Limb (tissue), 2 donors: ENCODE measurements around the gene APCDD1L.
"Not testable (repeated sequence)": the region's sequence is repeated elsewhere in the genome, so short reads cannot be mapped to it uniquely, and the experiment has no call there.

Experiments used
- DNase-seq, 2 donors: peaks; one replicate each; pipeline ENCODE4 v3.0.0-alpha.2; 2016; ENCODE audit errors: extremely low spot score in 2 of 2

The APCDD1L gene

DNA sequence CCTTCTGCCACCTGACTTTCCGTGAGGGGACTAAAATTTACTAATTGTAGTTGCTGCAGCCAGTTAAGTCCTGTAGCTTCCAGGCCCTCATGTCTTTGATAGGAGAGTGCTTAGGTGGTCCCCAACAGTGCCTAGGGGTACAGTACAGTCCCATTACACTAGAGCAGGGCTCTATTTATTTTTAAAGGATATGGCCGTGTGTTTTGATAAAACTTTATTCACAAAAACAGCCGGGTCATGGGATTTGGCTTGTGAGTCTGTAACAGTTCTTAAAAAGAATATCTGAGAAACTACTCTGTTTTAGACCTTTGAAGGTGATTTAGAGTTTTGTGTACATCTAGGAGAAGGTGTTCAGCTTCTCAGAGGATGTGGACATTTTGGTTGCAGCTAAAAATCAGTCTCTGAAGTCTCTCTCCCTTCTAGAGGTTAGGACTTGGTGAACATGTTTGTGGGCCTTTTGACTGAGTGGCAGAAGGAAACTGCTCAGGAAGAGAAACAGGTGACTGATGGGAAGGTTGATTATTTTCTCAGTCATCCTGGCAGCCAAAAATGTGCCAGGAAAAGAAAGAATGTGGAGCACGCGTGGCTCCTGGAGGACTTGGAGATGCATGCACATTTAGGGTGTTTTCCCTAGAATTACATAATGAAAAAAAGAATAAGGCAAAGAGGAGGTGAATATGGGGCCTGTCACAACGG is 68.8 kb downstream of the APCDD1L start:
- no peak for DNase-seq

DNA sequence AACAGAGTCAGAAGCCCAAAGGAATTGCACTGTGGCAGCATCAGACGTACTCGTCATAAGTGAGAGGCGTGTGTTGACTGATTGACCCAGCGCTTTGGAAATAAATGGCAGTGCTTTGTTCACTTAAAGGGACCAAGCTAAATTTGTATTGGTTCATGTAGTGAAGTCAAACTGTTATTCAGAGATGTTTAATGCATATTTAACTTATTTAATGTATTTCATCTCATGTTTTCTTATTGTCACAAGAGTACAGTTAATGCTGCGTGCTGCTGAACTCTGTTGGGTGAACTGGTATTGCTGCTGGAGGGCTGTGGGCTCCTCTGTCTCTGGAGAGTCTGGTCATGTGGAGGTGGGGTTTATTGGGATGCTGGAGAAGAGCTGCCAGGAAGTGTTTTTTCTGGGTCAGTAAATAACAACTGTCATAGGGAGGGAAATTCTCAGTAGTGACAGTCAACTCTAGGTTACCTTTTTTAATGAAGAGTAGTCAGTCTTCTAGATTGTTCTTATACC is 70.4 kb downstream of the APCDD1L start:
- no peak for DNase-seq

DNA sequence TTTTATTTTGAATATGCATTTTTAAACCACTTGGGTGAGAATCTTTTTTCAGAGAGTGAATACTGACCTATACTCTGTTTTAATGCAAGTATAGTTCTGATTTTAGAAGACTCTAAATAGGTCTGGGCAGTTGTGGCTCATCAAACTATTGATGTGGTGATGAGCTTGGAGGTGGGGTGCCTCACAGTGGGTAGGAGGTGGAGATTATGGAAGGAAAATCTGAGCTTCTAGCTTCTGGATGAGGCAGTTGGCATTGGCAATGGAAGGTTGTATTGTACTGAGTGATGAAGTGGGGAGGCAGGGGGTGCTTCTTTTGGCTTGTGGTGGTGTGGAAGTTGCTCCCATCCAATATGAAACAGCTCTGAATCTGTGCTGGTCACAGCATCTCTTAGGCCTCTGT is 73.5 kb downstream of the APCDD1L start:
- no peak for DNase-seq

DNA sequence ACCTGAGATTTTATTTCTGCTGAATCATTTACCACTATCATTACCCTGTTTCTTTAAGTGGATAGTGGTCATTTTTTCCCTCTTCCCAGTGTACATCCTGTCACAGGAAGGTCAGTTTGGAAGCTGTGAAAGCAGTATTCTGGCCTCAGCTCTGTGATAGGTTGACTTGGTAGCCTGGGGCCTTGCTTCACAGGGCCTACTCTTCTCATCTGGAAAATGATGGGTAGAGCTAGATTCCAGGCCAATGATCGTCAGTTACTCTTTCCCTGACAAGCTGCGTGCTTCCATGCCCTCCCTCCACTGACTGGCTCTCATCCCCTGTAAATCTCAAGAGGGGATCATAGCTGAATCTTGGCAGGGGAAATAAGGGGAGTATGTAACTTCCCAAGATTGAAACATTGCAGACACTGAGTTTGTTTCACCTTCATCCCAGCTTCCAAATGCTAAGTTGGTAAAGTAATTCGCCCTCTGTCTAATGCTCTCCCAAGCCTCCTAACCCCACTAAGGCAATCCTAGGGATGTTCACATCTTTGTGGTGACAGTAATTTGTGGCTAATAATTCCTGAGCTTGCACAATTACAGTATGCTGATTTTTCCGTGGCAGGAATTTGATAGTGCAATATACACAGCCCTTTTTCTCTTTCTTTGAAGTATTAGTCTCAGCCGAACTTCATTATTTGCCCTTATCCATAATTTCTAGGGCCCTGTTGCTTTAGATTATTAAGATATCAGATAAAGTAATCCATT is 75.0 kb downstream of the APCDD1L start:
- DNase-seq: no peak

DNA sequence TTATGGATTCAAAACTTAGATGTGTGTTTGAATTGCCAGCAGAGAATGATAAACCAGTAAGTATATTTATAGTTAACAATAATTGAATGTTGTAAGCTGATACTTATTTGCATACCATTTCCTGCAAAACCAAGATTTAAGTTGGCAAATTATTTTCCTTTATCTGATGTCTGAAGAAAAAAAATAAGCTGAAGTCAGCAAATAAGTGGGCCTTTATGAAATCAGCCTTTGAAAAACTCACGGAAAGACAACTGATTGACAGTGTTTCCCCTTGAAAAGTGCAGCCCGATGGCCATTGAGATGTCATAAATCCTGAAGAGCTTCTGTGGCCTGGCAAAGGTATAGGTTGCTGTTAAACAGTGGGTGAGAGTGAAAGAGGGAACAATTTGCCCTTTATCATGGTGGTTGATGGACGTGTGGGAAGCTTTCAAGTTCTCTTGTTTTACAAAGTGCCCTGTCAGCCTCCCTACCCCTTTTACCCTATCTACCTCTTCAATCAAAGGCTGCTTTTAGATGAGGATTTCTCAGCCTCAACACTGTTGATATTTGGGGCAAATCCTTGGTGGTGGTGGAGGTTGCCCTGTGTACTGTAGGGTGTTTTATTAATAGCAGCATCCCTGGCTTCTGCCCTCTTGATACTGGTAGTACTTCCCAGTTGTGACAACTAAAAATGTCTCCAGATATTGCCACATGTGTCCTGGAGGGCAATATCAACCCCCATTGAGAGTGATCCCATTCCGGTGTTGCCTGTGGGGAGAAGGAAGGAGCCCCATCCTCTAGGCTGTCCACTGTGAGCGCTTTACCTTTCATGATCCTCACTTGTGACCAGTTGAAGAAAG is 76.0 kb downstream of the APCDD1L start:
- no peak for DNase-seq

DNA sequence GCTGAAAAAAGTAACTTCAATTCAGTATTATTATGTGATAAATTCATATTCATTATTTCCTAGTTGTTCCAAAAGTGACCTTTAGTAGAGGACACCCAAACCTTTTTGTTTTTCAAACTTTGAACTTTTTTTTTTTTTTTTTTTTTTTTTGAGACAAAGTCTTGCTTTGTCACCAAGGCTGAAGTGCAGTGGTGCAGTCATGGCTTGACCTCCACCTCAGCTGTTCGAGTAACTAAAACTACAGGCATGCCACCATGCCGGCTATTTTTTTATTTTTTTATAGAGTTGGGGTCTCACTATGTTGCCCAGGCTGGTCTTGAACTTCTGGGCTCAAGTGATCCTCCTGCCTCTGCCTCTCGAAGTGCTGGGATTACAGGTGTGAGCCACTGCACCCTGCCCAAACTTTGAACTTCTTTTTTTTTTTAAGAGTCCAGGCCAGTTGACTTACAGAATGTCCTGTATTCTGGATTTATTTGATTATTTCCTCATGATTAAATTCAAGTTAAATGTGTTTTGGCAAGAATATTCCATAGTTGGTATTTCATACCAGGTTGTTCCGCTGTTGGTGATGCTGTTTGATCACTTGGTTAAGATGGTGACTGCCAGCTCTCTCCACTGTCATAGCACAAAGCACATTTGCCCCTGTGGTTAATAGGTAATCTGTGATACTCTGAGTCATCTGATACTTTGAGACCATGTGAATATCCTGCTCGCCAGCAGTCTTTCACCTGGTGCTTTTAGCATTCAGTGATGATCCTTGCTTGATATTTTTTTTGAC is 78.1 kb downstream of the APCDD1L start:
- no peak for DNase-seq

DNA sequence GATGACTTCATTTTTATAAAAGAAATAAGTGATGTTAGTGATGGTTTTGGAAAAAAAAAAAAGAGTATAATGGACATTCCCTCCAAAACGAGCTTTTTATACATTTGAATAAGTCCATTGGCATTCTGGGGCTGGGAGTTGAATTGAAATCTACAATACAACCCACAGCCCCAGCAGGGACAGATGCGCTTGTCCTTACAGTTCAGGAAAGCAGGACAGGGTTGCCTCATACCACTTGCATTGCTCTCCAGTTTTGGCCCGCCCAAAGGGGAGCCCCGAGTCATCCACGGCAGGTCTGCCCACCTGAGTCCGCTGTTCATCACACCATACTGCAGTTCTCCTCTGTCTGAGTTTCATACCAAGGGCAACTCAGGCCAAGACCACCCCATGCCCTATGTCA is 80.0 kb downstream of the APCDD1L start:
- DNase-seq: no peak

DNA sequence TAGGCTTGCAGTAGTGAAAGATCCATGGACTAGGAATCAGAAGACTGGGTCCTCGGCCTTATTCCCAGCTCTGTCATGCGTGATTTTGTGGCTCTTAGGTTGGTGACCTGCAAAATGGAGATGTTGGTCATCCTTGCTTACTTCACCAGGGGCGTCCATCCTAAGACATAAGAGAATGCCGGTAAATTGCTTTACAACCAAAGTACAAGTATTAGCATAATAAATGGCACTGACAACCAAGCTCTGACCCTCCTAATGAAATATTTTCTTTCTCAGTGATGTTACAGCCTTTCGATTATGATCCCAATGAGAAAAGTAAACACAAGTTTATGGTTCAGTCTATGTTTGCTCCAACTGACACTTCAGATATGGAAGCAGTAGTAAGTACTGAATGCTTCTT is 80.9 kb downstream of the APCDD1L start:
- DNase-seq: no peak

DNA sequence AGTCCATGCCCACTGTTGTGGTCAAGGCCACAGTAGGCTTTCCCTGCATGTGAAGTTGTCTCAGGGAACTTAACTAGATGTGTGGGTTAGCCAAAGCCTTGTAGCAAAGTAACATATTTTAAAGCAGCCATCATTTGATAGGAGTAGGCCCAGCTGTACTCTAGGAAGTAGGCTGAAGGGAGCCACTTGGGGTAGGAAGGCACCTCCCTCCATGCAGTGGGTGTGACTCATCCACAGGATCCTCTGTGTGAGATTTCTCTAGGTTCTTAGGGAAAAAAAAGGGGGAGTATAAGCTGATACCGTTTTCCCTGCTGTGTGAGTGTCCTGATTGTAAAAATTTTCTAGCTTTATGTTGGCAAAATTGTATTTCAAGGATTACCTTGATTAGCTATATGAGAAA is 81.4 kb downstream of the APCDD1L start:
- DNase-seq: no peak

DNA sequence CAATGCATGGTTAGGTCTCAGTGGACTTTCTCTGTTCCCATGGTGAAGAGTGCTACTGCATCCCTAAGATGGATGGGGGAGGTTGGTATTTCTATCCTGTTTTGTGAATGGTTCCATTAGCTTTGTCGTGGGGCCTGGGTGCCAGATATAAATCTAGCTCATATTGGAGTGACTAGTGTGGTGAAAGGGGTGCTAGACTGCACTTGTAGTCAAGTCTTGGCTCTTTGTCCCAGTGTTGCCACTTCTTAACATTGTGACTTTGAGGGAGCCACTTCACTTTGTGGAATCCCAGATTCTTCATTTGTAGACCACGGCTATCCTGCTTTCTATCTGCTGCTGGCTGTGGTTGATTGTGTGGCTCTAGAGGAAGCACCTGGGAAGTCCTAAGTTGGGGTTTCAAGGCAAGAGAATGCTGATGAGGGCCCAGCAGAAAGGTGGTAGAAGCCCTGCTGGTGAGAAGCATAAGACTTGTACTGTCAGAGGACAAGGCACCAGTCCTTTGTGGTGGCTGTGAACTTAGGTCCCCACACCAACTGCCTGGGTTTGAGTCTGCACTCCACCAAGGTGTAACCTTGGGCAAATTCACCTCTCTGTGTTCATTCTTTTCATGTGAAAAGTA is 82.1 kb downstream of the APCDD1L start:
- DNase-seq: no peak

DNA sequence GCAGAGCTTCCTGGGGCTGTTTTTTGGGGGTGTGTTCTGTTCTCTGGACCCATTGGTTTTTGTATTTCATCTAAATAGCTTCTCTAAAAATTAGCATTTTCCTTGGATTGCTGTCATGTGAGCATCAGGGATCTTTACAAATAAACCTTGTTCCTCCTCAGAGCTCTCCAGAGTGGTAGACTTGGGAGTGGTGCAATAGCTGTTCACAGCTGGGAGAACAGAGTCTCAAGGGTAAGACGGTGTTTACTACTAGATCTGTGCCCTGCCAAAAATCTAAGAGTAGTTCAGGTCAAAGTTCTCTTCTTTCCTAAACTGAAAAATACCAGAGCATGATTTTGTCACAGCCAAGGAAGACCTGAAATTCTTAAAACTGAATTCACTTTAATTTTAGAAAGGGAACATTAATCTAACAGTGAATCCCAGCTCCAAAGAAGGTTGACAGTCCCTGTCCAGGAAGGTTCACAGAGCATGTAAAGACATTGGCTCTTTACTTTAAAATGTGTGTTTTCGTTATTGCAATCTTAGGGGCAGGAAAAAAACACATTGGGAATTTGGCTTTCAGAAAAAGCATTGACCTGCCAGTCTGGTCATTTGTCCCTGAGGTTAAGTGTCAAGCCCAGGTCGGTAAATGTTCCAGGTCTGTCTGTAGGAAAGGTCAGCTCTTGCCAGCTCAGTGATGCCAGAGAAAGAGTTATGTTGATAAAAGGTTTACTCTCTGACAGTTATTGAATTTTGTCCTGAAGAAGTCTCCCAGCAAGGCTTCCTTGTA is 82.8 kb downstream of the APCDD1L start:
- no peak for DNase-seq

DNA sequence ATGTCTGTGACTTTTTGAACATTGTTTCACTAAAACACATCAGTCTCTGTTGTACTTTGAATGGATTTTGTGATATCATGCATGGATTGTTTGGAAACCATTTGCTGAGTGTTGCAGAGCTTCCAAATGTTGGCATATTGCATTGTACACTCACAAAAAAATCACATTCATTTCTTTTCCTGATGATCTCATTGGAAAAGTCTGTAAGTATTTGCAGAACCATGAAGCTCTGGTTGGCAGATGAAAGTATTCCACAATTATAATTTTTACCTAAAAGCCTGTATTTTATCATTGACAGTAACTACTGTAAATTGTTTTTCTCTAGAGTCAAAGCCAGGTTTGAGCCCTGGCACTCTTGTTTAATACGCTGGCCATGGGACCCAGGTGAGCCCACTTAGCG is 84.1 kb downstream of the APCDD1L start:
- no peak for DNase-seq

DNA sequence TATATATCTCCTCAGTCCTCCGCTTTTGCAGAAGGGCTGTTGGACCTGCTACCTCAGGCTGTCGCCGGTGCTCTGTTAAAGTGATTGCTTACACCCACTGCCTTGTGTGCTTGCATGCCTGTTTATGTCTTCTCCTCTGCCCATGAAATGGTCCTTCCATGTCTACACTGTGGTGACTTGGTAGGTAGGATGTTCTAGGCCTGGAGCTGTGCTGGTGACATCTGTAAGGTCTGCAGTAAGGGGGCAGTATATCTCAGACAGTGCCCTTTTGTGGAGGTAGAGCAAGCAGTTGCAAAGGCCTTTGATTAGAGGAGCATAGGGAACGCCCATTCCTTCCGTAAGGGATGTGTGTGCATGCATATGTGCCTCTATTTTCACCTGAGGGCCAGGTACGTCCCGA is 85.9 kb downstream of the APCDD1L start:
- no peak for DNase-seq

DNA sequence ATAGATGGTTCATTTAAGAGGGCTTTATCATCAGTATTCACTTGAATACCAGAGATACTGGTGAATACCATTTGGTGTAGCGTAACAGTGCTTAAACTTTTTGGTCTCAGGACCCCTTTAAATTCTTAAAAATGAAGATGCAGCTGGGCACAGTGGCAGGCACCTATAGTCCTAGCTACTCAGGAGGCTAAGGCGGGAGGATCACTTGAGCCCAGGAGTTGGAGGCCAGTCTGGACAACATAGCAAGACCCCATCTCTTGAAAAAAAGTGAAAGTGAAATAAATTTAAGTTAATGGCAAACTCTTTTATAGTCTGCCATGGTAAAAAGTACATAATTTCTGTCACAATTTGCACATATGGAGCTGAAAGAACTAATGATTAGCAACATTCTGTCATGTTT is 86.8 kb downstream of the APCDD1L start:
- no peak for DNase-seq

DNA sequence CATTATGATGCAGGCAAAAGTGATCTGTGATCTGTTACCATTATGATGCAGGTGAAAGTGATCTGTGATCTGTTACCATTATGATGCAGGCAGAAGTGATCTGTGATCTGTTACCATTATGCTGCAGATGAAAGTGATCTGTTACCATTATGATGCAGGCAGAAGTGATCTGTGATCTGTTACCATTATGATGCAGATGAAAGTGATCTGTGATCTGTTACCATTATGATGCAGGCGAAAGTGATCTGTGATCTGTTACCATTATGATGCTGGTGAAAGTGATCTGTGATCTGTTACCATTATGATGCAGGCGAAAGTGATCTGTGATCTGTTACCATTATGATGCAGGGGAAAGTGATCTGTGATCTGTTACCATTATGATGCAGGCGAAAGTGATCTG is 87.6 kb downstream of the APCDD1L start:
- not testable (repeated sequence) for DNase-seq

DNA sequence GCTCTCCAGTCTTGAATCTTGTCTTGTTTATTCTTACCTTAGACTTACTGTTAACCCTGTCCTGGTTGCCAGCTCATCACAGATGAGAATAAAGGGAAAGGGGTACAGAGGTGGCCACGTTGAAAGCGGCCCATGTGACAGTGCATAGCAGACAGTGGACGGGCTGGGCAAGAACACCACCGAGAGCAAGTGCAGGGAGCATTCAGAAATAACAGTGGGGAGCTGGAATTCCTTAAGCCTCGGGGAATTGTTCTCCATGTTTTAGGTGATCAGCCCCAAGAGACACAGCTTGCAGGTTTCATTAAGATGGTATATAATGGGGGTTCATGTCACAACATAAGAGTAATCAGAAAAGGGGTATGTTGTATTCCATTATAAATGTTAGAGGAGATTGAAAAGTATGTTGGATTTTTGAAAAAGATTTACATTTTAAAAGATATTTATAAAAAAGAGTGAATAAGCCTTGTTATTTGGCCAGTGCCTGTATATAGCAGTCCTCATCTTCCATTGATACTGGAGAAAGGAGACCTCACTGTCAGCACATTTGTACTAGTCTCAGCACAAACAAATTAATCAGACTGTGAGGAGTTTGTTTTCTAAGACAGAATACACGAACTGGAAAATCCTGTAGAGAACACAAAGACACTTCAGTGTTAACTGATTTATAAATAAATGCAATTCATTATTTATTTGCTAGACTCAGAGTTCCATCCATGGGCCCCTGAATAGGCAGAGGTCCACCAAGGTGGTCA is 90.8 kb downstream of the APCDD1L start:
- no peak for DNase-seq

DNA sequence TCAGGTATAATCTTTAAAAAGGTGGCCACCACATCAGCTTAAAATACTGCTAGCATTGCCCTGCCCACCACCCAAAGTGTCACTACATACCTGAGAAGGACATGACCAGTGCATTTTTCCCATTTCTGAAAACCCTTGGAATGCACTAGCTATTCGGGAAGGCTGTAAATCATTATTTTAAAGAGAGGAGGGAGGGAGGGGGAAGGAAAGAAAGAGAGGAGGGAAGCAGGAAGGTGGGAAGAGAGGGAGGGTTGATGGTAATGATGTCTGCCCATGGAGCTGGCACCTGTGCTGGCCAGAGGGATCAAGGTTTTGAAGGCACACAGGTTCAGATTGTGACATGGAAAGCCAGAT is 93.7 kb downstream of the APCDD1L start:
- DNase-seq: no peak

DNA sequence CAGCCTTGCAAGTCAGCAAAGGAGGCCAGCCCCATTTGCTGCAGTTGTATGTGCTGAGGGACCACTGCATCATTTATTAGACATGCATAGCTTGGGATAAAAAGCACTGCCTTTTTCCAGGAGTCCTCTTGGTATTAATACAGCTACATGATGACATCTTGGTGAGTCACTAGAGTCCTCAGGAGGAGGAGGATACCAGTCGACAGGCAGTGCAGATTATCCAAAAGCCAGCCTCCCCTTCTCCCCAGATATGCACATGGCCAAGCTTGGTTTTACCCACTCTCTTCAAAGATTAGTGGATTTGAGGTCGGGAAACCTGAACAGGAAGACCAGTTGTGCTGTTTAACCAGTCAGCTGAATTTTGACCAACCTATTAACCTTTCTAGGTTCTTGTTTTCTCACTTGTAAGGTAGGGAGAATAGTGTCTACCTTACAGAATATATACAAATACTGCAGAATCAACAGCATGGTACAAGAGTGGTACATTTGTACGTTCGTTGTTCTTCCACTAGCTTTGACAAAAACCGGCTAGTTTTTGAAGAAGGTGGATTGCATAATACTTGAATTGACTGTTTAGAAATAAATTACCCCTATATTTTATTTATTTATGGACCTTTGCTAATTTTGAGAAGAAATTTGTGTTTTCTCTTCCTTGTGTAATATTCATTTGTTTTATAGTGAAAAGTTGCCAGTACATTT is 94.3 kb downstream of the APCDD1L start:
- no peak for DNase-seq
